ENCODE data around the gene GIMAP8.
"Not testable (repeated sequence)": the region's sequence is repeated elsewhere in the genome, so short reads cannot be mapped to it uniquely, and the experiment has no call there.

Gene GIMAP8

DNA sequence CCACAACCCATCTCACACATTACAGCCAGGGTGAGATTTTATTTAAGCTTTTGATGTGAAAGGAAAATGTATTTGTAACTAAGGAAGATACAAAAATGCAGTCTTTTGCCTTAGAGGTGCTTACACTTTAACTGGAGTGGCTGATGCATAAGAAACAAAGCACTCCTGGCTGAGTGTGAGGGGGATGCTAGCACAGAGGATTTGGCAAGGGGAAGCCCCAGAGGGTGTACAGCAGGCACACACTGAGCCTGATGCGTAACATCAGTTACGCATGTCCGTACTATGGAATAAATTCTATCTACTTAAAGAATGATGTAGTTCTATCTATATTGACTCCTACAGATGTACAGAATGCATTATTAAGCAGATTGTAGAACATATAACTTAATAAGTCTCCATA is 17.8 kb downstream of the GIMAP8 start:
- DNase-seq: no peak

DNA sequence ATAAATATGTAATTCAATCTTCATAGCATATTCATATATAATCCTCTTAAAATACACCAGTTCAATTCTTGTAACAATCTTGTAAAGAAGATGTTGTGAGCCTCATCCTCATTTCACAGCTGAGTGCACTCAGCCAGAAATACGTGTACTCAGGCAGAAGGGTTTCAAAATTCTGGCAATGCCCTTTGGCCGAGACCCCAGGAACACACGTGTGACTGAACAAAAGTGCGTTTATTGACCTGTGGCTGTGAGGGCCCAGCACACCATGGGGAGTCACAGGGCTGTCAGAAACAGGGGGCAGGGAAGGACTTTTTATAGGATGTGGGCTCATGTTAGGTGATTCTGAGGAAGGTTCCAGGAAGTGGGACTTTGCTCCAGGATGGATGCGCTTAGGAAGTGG is 21.5 kb downstream of the GIMAP8 start:
- no peak for DNase-seq

DNA sequence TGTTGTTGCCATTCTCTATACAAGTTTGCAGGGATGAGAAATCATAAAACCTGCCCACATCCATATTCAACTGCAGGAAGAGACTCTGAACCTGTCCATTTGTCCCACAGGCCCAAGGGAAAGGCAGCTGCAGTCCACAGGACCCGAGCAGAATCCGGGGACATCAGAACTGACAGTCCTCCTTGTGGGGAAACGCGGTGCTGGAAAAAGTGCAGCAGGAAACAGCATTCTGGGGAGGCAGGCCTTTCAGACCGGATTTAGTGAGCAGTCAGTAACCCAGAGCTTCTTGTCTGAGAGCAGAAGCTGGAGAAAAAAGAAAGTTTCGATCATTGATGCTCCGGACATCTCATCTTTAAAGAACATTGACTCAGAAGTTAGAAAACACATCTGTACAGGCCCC is 23.5 kb downstream of the GIMAP8 start:
- DNase-seq: no peak

DNA sequence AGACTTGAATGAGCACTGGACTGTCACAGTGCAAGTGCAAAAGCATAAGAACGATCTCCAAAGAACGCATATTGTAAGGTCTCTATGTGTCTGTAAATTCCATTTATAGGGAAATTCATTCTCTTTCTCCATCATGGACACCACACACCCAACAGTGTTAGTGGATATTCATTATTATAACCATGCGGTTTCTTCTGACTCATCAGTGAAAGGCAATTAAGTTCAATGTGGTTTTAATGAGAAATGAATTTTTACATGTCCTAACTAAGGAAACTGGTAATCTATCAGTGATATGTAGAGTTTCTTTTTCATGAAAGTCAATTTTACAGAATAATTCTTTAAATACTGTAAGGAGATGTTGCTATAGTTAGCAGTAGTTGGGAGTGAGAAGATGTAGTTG is 25.9 kb downstream of the GIMAP8 start:
- no peak for DNase-seq

DNA sequence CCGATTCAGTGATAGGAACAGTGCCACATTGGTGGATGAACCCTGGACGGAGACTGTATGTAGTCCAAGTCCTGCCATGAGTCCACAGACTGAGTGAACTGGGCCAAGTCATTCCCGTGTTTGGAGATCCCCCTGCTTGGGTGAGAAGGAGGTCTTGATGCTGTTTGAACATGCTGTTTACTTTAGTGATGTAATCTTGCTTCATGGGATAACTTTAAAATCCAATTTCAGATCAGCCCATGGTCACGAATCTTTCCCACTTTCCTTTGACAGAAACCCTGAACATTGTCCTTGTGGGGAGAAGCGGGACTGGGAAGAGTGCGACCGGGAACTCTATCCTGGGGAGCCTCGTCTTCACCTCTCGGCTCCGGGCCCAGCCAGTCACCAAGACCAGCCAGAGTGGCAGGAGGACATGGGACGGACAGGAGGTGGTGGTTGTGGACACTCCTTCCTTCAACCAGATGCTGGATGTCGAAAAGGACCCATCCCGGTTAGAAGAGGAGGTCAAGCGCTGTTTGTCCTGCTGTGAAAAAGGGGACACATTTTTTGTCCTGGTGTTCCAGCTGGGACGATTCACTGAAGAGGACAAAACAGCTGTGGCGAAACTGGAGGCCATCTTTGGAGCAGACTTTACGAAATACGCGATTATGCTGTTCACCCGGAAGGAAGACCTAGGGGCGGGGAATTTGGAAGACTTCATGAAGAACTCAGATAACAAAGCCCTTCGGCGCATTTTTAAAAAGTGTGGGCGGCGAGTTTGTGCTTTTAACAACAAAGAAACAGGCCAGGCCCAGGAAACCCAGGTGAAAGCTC is 26.6 kb downstream of the GIMAP8 start:
- DNase-seq: peak; percentile 41 to 49

DNA sequence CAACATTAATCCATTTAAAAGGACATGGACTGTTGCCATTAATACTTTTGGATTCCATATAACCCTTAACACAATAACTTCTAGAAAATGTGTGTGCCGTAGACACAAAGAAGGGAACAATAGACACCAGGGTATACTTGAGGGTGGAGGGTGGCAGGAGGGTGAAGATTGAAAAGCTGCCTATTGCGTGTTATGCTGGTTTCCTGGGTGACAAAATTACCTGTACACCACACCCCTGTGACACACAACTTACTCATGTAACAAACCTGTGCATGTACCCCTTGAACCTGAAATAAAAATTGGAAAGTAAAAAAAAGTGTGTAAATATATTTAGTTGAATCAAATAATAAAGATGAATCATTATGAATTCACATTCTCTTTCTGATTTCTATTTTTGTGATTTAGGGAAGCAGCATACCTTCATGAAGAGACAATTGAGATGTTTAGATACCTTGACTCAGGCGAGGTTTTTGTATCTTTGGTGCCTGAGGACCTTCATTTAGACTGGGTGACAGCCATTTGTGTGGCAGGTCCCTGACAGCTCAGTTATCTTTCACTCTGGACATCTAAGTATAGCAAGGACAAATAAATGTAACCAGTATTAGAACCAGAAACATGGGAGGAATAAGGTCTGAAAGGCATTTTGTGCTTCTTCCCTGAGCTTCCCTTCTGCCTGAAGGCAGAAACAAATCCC is 28.7 kb downstream of the GIMAP8 start:
- no peak for DNase-seq

DNA sequence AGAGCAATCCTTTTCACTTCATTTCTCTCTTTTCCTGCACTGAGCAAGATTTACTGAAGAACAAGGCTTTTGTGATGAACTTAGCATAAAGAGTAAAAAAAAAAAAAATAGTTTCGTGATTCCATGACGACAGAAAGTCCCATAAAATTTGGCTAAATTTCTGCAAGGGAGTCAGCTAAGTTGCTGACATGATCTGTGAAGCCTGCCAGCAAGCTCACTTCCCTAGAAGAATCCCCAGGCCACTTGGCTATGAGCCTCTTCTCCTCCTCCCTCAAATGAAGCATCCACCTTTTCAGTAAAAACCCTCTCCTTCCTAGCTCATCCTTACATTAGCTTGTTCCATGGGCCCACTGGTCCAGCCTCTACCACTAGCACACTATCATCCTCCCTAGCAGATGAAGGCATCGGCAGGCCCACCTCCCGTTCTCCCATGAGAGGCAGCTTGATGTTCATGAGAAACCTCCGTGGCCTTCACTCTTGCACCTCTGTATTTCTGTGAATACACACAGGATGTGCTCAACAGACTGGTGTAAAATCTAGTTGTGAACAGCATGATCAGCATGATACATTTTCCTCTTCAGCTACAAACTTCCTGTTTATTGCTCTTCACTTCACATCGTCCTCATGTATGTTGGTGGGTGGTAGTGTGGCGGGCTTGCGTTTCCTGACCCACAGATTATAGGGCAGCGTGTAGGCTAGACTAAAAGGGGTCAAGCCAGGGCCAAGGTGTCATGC is 30.9 kb downstream of the GIMAP8 start:
- DNase-seq: peak in 1 of 2 experiments; percentile 27

DNA sequence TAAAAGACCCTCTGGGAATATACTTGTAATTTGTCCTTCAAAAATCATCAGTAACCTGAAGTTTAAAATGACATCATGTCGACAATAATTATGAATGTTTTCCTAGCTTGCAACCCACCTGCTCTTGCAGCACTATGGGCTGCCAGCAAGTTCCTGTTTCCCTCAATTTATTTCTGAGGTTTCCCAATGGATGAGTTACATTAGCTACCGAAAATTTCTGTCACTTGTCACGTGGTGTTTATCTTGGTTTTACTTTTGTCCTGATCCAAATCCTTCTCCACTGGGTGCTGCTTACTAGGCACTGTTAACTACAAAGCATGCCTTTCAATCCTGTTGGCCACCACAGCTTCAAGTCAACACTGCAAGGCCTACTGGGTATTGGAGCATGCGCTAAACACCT is 31.5 kb downstream of the GIMAP8 start:
- no peak for DNase-seq

DNA sequence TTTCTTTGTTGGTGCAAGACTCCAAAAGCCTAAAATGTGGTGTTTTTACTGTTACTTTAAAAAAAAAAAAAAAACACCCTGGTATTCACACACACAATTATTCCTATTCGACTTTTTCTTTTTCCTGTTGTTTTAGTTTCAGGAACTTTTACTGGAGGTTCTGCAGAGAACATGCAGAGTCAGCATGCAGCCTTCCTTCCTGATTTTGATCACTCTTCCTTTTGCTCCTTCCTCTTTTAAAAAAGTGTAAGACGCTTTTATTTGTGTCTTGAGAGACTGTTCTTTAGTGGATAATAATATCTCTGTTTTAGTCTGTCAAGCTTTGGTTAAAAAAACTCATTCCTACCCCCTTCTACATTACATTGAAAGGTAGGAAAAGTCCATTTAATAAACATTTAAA is 33.1 kb downstream of the GIMAP8 start:
- DNase-seq: not testable (repeated sequence)

DNA sequence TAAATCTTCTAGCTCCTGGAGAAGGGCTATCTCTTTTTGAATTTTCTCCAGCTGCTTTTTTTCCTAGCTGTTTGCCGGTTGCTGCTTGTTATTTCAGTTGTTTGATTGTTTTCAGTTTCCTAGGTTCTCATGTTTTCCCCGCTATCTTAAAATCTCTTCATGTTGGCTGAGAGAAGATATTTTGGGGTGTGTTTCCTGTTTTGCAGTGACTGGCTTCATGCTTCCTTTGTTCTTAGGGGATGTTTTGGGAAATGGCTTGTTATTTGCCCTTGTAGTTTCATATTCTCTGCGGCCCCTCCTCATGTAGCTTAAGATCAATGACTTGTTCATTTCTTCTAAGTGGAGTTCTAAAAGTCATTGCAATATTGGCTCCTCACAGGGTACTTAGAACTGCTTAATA is 33.6 kb downstream of the GIMAP8 start:
- DNase-seq: not testable (repeated sequence)

DNA sequence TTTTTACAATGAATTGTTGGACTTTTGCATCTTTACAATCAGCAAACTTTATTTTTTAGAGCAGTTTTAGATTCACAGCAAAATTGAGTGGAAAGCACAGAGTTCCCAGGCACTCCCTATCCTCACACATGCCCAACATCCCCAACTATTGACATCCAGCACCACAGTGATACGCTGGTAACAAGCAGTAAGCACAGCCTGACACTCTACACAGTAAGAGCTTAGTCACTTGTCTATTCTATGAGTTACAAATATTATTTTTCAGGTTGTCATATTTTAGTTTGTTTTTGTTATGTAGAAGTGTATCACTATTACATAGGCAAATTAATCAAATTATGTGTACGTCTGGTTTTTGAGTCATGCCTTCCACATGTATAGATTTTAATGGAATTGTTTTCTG is 37.2 kb downstream of the GIMAP8 start:
- DNase-seq: no peak

DNA sequence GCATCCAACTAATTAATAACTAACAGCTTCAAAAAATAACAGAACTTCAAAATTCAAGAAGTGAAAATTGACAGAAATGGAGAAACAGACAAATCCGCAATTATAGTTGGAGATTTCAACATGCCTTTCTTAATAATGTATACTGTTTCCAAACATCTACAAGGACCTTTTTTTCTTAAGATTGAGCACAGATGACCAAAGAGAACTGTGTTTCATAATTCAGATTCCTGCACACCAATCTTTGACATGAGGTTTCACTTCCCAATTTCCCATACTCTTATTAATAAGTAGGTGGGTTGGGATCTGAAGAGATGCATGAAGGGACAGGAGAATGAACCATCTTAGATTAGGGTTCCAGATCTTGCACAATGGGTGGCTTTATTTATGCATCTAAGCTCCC is 39.4 kb downstream of the GIMAP8 start:
- DNase-seq: no peak

DNA sequence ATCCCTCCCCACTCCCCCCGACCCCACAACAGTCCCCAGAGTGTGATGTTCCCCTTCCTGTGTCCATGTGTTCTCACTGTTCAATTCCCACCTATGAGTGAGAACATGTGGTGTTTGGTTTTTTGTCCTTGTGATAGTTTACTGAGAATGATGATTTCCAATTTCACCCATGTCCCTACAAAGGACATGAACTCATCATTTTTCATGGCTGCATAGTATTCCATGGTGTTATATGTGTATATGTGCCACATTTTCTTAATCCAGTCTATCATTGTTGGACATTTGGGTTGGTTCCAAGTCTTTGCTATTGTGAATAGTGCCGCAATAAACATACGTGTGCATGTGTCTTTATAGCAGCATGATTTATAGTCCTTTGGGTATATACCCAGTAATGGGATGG is 43.0 kb downstream of the GIMAP8 start:
- not testable (repeated sequence) for DNase-seq

DNA sequence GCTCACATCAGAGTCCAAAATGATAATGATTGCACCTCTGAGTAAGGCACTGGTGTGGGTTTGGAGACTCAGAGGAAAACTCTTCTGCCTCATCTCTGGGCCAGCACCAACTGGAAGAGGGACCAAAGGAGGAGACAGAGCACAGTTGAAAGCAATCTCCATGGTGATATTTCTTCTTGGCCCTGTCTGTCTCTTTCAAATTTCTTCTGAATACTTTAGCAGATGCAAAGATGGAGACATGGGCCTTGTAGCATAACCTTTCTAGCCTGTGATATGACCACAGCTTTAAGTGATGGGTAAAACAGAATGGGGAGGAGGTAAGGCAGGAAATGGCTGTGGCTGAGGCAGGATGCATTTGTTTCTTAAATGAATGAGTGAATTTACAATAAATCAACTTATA is 52.1 kb downstream of the GIMAP8 start:
- peak in 1 of 2 experiments; percentile 35 for DNase-seq

DNA sequence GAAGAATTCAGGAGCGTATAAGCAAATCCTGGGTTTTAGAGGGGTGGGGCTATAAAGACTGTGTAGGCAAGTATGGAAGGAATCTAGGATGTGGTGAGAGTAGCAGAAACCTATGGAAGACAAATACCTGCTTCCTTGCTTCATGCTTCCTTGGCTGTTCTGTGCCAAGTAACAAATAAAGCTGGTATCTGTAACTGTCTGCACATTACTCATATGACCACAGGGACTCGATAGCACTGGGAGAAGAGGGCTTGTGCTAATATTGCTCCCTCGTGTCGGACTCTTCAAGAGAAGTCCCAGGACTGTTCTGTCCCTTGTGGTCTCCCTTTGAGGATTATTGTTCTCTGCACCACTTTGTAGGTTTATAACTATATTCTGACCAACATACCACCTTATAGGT is 52.7 kb downstream of the GIMAP8 start:
- DNase-seq: no peak

DNA sequence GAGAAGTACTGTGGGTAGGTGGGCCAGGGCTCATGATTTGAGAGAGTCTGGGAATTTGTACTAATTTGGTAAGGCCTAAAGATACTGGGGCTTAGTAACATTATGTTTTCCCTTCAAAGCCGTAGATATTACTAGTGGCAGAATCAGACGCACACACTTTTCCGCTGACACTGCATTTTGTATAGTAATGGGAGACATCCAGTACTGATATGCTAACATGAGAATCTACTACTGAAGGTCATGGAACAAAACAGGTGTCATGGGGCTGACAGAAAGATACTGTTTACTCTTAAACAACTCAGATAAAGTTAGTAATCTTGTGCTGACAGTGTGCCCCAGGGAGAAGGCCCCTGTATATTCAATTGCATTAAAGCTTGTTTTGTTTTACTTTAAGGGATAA is 53.2 kb downstream of the GIMAP8 start:
- peak; percentile 42 to 43 for DNase-seq

DNA sequence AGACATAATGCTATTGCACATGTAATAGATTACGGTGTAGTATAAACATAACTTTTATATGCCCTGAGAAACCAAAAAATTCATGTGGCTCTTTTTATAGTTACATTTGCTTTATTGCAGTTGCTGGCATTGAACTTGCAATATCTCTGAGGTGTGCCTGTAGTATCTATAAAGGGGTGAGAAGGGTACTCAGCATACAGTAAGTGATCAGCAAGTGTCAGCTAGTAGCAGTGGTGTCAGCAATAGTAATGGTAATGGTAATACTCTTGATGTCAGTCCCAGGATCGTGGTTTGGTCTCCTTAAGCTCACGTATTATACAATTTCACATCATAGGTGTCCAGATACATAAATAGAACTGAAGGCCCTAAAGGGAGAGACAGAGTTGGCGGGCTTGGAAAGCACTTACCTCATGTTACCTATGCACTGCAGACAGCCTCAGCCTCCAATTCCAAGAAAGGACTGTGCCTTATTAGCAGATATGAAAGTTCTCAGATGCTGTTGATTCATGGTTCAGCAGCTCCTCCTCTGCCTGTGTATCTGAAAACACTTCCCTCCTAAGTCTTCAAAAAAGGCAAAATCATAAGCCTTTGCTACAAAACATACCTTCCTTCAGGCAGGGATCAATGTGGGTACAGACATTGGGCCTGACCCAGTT is 57.6 kb downstream of the GIMAP8 start:
- peak in 1 of 2 experiments; percentile 35 for DNase-seq

DNA sequence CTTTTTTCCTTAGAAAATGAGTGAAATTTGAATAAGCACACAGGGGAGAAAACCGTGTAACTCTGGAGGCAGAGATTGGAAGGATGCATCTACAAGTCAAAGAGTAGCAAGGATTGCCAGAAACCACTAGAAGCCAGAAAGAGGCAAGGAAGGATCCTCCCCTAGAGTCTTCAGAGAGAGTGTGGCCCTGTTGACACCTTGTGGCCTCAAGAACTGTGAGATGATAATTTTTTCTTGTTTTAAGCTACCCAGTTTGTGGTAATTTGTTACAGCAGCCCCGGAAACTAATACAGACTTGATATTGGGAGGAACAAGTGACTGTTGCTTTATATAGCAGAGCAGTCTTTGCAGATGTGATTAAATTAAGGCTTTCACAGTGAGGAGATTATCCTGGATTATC is 60.6 kb downstream of the GIMAP8 start:
- no peak for DNase-seq

DNA sequence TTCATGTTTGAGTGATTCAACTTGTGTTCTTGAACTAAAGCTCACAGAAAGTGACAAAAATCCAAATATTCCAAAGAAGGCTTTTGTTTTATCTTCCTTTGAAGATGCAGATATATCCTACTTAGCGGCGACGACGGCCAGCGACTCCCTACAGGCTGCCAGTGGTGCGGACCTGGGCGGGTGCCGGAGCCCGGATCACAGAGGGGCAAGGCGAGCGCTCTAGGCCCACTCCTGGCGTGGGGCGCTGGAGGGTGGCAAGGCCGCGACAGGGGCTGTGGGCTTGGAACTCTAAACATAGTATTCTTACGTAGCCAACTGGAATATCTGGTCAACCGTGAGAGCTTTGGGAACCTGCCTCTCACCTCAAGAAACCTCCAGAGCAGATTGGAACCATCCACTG is 63.3 kb downstream of the GIMAP8 start:
- DNase-seq: no peak

DNA sequence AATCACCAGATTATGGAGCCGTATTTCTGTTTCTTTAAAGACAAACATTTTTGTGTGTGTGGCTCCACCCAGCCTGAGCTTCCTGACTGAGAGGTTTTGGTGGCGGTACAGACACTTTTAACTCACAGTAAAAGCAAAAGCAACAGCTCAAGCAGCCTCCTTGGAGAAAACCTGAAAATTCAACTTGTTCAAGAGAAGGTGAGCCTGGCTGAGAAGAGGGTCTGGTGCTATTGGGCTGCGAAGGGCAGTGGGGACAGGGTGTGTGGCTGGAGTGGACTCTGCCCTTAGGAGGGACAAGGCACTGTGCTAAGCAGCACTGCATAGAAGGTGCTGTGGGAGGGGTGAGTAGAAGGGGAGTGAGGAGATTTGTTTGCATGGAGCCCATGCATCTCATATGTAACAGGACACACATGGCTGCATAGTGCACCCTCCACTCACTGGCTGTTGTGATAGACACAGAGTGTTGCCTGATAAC is 64.4 kb downstream of the GIMAP8 start, which contains the start of gene GIMAP7:
Gene GIMAP7 (plus strand): TSS at position 125 of the 475 bp plus-strand sequence. CDS start 5,103 bp downstream, outside the sequence.
- DNase-seq: peak; percentile 46 to 54

DNA sequence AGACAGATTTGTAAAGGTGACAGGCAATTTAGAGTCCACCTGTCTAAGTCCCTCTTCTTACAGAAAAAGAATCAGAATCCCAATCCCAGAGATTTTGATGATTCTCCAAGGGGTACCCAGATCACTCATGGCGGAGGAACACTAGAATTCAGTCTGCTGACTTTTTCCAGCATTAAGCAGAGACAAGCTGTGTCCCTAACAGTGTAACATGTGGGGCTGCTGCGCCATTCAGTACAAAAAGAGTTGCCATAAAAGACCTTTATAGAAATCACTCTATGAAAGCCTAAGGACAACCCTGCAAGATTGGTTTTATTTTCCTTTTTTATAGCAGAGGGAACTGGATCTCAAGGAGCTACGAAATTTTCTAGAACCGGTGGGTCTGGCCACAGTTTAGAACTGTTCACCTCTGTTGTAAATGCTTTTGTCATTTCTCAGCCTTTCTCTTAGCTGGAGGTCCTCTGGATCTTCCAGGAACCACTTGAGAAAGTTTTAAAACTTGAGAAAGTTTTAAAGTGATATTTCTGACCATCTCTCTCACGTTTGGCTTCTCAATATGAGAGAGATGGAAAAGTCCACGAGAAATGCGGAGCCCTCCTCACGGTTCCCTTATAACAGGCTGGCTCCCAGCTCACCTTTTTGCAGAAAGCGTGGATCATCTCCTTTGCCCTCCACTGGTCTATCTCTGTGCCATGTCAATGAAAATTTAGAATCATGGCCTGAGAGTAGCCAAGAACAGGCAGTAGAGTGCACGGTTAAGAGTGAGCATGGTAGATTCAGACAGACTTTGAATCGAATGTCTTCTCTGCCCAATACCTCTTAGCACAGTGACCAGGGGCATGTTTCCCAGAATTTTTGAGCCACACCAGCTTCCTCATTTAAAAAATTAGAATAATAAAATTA is 65.1 kb downstream of the GIMAP8 start:
- DNase-seq: no peak

Data from activated CD4-positive, alpha-beta T cell treated with anti-CD3 and anti-CD28 coated beads, Interleukin-2, amount 50 U/mL, for 4 hours (primary cell).